Stomach (tissue), 19 donors: Measurements from ENCODE around the gene NUB1. TPM values are rescaled to one million over a fixed set of nuclear protein-coding genes. Genes with fewer than 3 reads are reported as not detected.

Source experiments
- DNase-seq, 2 donors: peaks; one replicate each; pipeline versions ENCODE4 v3.0.0 to v3.0.0-alpha.2; 2013 to 2019
- H3K27ac ChIP-seq, 5 donors: fragments of 200-600 bp in 4 of 5; sonication (generic) in 4 of 5; one replicate each; pipeline ENCODE4 v1.5.1; 2013 to 2019; ENCODE audit warnings: mild to moderate bottlenecking in 1 of 5, moderate library complexity in 1 of 5
- H3K27me3 ChIP-seq, 3 donors: fragments of 200-600 bp; sonication (generic); one replicate each; pipeline ENCODE4 v1.5.1; 2017 to 2019; ENCODE audit warnings: mixed run types in 1 of 3
- H3K36me3 ChIP-seq, 4 donors: fragments of 200-600 bp; sonication (generic); 1 replicate in 3 of 4; 2 replicates in 1 of 4; pipeline ENCODE4 v1.5.1; 2016 to 2019
- H3K4me1 ChIP-seq, 4 donors: fragments of 200-600 bp; sonication (generic); one replicate each; pipeline ENCODE4 v1.5.1; 2016 to 2019
- H3K4me3 ChIP-seq, 4 donors: fragments of 200-600 bp; sonication (generic) in 3 of 4; one replicate each; pipeline ENCODE4 v1.5.1; 2016 to 2019; ENCODE audit warnings: mild to moderate bottlenecking in 1 of 4
- H3K9me3 ChIP-seq, 4 donors: fragments of 200-600 bp; sonication (generic); one replicate each; pipeline ENCODE4 v1.5.1; 2016 to 2019
- CTCF ChIP-seq, 7 experiments: fragments of 450-650 bp in 4 of 7; fragments of 200-600 bp in 3 of 7; sonication (generic) in 3 of 7; IDR thresholded peaks; one replicate each; pipeline ENCODE4 v1.5.1; 2016 to 2019; ENCODE audit warnings: antibody characterized with exemption in 7 of 7, control low read depth in 2 of 7, mild to moderate bottlenecking in 1 of 7
- EP300 ChIP-seq: sonication (generic); formaldehyde crosslinking; IDR thresholded peaks from one replicate; pipeline ENCODE4 v1.6.1; 2017; ENCODE audit warnings: antibody characterized with exemption
- POLR2A ChIP-seq, 4 donors: fragments of 450-650 bp; IDR thresholded peaks; one replicate each; pipeline ENCODE4 v1.6.1; 2016; ENCODE audit warnings: antibody characterized with exemption in 4 of 4, control low read depth in 2 of 4, mild to moderate bottlenecking in 1 of 4, moderate library complexity in 1 of 4
- POLR2AphosphoS5 ChIP-seq, 3 donors: sonication (generic); formaldehyde crosslinking; IDR thresholded peaks; one replicate each; pipeline ENCODE4 v1.6.1; 2016; ENCODE audit warnings: antibody characterized with exemption in 3 of 3
- WGBS, 5 donors: extraction: QIAGEN DNeasy Blood & Tissue Kit in 3 of 5; methylation state at CpG; one replicate each; pipeline versions ENCODE4 v1.1.5 to v1.1.7; 2013 to 2018; 5-methylcytosine and 5-hydroxymethylcytosine counted together
- intact Hi-C: fragments of 100-400 bp; cut with DNase I; formaldehyde crosslinking; loops from one replicate; pipeline ENCODE4 v1.15.1; 2023; ENCODE audit warnings: low total_unique reads
- long read RNA-seq, 10 donors: transcript quantifications; one replicate each; lab custom pipeline, GENCODE V29; 2026
- polyA plus RNA-seq, 3 donors: library from polyadenylated mRNA; stranded (reverse); fragments of 200-250 nt; gene quantifications; one replicate each; pipeline ENCODE4 v1.2.3, GENCODE V29; 2013
- total RNA-seq, 5 donors: library from RNA; depleted of rRNA; stranded (reverse); fragments of >200 nt; gene quantifications; one replicate each; pipeline versions ENCODE4 v1.1.0 to v1.2.3, GENCODE V29; 2014 to 2016
- donor health status: healthy with polysubstance abuse.
- donor health status: Bipolar disorder and iron deficiency.
- donor health status: healthy.

NUB1 gene
- total RNA-seq (100 to 1,000 TPM in 1 of 5 donors, 10 to 100 TPM in 4; 16.3 to 121 (median 40.0) TPM), polyA plus RNA-seq (10 to 100 TPM; 22.2 to 31.6 (median 26.5) TPM)
- long read RNA-seq, donor 1, result 0 reads
- long read RNA-seq, donor 2, partial matches to known transcripts, result 0 of 1 reads
- long read RNA-seq, donor 2, other reads (novel, unspliced or antisense), result 0 of 1 reads
- long read RNA-seq, donor 3, result 0 reads
- long read RNA-seq, donor 4, partial matches to known transcripts, result 0 of 1 reads
- long read RNA-seq, donor 4, other reads (novel, unspliced or antisense), result 0 of 1 reads
- long read RNA-seq, donor 5, partial matches to known transcripts, result 0 of 2 reads
- long read RNA-seq, donor 5, other reads (novel, unspliced or antisense), result 0 of 2 reads
- long read RNA-seq, donor 6, transcript NUB1-201 (15 exons, 3,180 nt), result major isoform, 6 of 16 reads
- long read RNA-seq, donor 6, partial matches to known transcripts, result 7 of 16 reads
- long read RNA-seq, donor 6, other reads (novel, unspliced or antisense), result 0 of 16 reads
- long read RNA-seq, donor 7, partial matches to known transcripts, result 0 of 4 reads
- long read RNA-seq, donor 7, other reads (novel, unspliced or antisense), result 0 of 4 reads
- long read RNA-seq, donor 8, partial matches to known transcripts, result 0 of 1 reads
- long read RNA-seq, donor 8, other reads (novel, unspliced or antisense), result 0 of 1 reads
- long read RNA-seq, donor 9, partial matches to known transcripts, result 0 of 1 reads
- long read RNA-seq, donor 9, other reads (novel, unspliced or antisense), result 0 of 1 reads
- long read RNA-seq, donor 10, partial matches to known transcripts, result 0 of 2 reads
- long read RNA-seq, donor 10, other reads (novel, unspliced or antisense), result 0 of 2 reads

GRCh38 chr7:151341357-151342101, at the start of gene NUB1:
Gene NUB1 (plus strand): TSS chr7:151341812. CDS start chr7:151345350, 3,538 bp downstream.
- Histone ChIP-seq H3K4me3 (peak within 1 kb of the TSS; percentile 84 to 96 (median 93)), H3K9me3 (no peaks in the 10 kb centered on the region), H3K36me3 (peaks cover 3 to 29% (median 19%) of the 10 kb centered on the region in 4 donors), H3K4me1 (peaks cover 18 to 54% (median 41%) of the 10 kb centered on the region in 4 donors), H3K27ac (peak within 1 kb of the TSS; percentile 87 to 97 (median 91)), H3K27me3 (no peaks in the 10 kb centered on the region)
- WGBS, 5 donors, result 3 to 8% (median 4%) methylated on average over 26 to 72 of the region's 72 CpGs
- TF ChIP-seq POLR2AphosphoS5 (IDR thresholded peaks at IDR 0.05), result peak; percentile 65 to 91 (median 80)
- TF ChIP-seq POLR2A (IDR thresholded peaks at IDR 0.05), result peak in 1 of 4 donors; percentile 38
- no peak for TF ChIP-seq EP300
- no peak for TF ChIP-seq CTCF (IDR thresholded peaks at IDR 0.05)
- intact Hi-C loops, result no loop called here
- DNase-seq, result peak; percentile 96

GRCh38 chr7:151292850-151293249, 48.8 kb upstream of the NUB1 start:
- H3K36me3 ChIP-seq, result no peaks in the 10 kb centered on the region
- H3K9me3 ChIP-seq, result peaks cover 0 to 11% (median 2%) of the 10 kb centered on the region in 4 donors
- H3K27me3 ChIP-seq, result peaks cover 0 to 5% (median 0%) of the 10 kb centered on the region in 3 donors
- H3K4me3 ChIP-seq, result no peak overlapping the region
- no peak for DNase-seq
- no peak overlapping the region for H3K27ac ChIP-seq
- H3K4me1 ChIP-seq, result no peaks in the 10 kb centered on the region
- intact Hi-C loops, result no loop called here
- WGBS, 5 donors, result 81 to 85% (median 82%) methylated on average over 3 of the region's 3 CpGs
- no peak for TF ChIP-seq CTCF (IDR thresholded peaks at IDR 0.05)
- no peak for TF ChIP-seq POLR2AphosphoS5 (IDR thresholded peaks at IDR 0.05)
- TF ChIP-seq POLR2A (IDR thresholded peaks at IDR 0.05), result no peak
- no peak for TF ChIP-seq EP300

GRCh38 chr7:151296202-151296992, 45.2 kb upstream of the NUB1 start:
- no peaks in the 10 kb centered on the region for H3K36me3 ChIP-seq
- no peak for DNase-seq
- no peak overlapping the region for H3K27ac ChIP-seq
- 48 to 57% (median 52%) methylated on average over 3 of the region's 3 CpGs for WGBS, 5 donors
- H3K27me3 ChIP-seq, result peaks cover 0 to 6% (median 0%) of the 10 kb centered on the region in 3 donors
- H3K4me3 ChIP-seq, result no peak overlapping the region
- intact Hi-C loops, result no loop called here
- no peak for TF ChIP-seq CTCF (IDR thresholded peaks at IDR 0.05)
- no peak for TF ChIP-seq EP300
- TF ChIP-seq POLR2AphosphoS5 (IDR thresholded peaks at IDR 0.05), result no peak
- no peak for TF ChIP-seq POLR2A (IDR thresholded peaks at IDR 0.05)
- peaks cover 0 to 11% (median 2%) of the 10 kb centered on the region in 4 donors for H3K9me3 ChIP-seq
- H3K4me1 ChIP-seq, result no peaks in the 10 kb centered on the region
